ENCODE data around the gene PLAAT2.

- TF ChIP-seq POLR2A (IDR thresholded peaks at IDR 0.05; ENCODE audit: low read depth, low read length) (no peak), POLR2AphosphoS5 (IDR thresholded peaks at IDR 0.05; ENCODE audit: low read depth, low read length) (no peak)
Observed at GRCh38 chr11:63517156-63517555, 46.0 kb downstream of the PLAAT2 start.

All from GM12892 (cell line).